GM15510 (cell line): ENCODE measurements around the gene COQ7.

Experiments used
- POLR2A ChIP-seq: IDR thresholded peaks from 3 replicates; pipeline ENCODE4 v1.6.1; 2011; ENCODE audit warnings: borderline replicate concordance; ENCODE audit not compliant: insufficient read length; ENCODE audit errors: extremely low read depth

The COQ7 gene

GRCh38 chr16:19067349-19068236 is at the start of gene COQ7:
COQ7 (plus strand) TSS chr16:19067614; CDS start chr16:19067665, 51 bp downstream.
- TF ChIP-seq POLR2A, result peak; percentile 46

GRCh38 chr16:19020689-19021088 is 46.7 kb upstream of the COQ7 start:
- no peak for TF ChIP-seq POLR2A

DNA sequence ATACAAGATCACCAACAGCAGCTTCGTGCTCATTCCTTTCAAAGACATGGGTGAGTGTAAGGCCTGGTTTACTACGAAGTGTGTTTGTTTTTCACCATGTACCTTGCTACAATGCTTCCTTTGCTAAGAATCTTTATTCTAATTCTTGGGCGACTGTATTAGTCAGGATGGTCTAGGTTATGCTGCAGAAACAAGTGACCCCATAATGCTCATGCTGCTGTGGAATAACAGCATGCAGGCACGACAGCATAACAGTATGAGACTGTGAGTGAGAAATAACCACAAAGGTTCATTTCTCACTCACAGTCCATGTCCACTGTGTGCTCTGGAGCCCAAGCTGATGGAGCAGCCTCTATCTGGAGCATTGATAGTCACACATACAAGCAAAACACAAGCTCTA is 45.7 kb upstream of the COQ7 start:
- no peak for TF ChIP-seq POLR2A

GRCh38 chr16:19027416-19027815 is 40.0 kb upstream of the COQ7 start:
- no peak for TF ChIP-seq POLR2A

DNA sequence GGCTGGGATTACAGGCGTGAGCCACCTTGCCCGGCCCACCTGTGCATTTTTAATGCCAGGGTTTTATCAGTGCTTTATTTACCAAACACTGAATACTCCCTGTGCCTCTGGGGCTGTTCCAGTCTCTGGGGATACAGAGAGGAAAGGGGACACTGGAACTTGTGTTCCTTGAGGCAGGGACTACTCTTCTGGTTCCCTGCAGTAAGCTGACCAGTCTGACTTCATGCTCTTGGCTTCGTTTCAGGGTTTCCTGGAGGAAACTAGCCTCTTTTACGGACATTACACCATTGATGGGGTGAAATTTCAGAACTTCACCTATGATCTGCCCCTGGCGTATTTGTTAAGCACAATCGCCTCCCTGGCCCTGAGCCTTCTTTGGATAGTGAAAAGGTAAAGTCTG is 37.4 kb upstream of the COQ7 start:
- no peak for TF ChIP-seq POLR2A

DNA sequence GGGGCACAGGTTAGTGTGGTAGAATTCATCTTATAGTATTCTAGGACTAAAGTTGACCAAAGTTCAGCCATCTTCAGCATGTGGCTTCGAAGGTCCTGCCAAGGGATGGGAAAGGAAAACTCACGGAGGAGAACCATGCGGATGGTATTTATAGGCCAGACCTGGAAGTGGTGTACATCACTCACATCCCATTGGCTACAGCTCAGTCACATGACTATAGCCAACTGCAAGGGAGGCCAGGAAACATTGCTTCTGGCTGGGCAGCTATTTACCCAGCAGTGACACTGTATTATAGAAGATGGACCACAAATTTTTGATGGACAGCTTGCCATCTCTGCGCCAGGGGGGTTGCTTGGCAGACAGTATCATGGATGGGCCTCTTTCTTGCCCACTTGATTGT is 35.7 kb upstream of the COQ7 start:
- TF ChIP-seq POLR2A, result no peak

- no peak for TF ChIP-seq POLR2A
These were observed 33.7 kb upstream of the COQ7 start for GRCh38 chr16:19033761-19034160.

DNA sequence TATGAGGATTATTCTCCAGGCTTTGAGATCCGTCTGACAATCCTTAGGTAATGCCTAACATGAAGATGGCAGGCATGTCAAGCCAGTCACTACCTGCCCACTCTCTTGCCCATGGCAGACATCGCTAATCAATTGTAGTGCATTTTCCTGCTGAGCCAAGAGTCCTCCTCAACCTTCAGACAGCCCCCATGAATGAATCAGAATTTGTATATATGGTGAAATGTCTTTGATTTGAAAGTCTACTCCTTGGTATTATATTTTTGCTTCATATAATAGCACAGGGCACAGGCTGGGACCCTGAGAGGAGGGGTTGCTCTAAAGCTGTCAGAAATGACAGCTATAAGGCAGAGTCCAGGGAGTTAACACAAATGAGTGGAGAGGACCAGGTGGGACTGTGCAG is 27.0 kb upstream of the COQ7 start:
- TF ChIP-seq POLR2A, result no peak

DNA sequence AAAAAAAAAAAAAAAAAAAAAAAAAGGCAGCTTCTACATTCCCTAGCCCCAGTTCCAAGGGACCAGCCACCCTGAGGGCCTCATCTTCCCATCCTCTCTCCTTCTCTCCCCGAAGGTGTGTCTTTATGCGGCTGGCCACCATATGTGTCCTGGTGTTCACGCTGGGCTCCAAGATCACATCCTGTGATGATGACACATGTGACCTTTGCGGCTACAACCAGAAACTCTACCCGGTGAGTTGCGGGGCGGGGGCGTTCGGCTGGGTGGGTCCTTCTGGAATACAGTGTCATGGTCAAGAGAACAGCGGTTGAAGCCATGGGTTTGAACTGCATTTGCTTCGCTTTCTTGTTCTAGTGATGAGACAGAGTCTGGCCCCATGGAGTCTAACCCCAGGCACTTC is 22.6 kb upstream of the COQ7 start:
- TF ChIP-seq POLR2A, result no peak

GRCh38 chr16:19046062-19046461 is 21.4 kb upstream of the COQ7 start:
- no peak for TF ChIP-seq POLR2A

DNA sequence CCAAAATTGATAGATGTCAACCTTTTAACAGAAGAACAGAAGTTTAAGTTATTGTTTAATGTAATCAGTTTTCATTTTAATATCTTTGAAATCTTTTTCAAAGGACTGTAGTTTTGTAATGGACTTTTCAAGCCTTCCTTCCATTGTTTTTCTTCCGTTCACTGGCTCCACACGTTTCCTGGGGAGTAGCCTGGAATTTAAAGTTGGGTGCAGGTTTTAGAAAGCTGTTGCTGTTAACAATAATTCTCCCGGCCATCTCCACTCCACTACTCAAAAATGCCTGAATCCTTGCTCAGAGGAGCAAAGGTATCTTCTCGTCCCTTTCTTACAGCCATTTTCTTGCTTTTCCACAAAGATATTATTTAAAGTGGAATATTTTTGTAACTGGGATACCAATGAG is 4.7 kb upstream of the COQ7 start:
- TF ChIP-seq POLR2A, result no peak

GRCh38 chr16:19066988-19067348 is 446 bp upstream of the COQ7 start:
- no peak for TF ChIP-seq POLR2A

- no peak for TF ChIP-seq POLR2A
These were observed 912 bp downstream of the COQ7 start for GRCh38 chr16:19068237-19068815.

- no peak for TF ChIP-seq POLR2A
These were observed 4.7 kb downstream of the COQ7 start for GRCh38 chr16:19071811-19072777.

- TF ChIP-seq POLR2A, result no peak
These were observed 5.9 kb downstream of the COQ7 start for GRCh38 chr16:19073344-19073743.
